DOHH2 (cell line): ENCODE data around the gene ARF3.

Source experiments
- H3F3A ChIP-seq: fragments of 200-600 bp; sonication (generic), shearing (Covaris generic); 2 replicates; pipeline ENCODE4 v1.6.0; 2016; ENCODE audit warnings: antibody characterized with exemption, mild to moderate bottlenecking; ENCODE audit not compliant: control insufficient read depth, insufficient read depth
- H3K27ac ChIP-seq: fragments of 200-600 bp; sonication (generic); 2 replicates; pipeline ENCODE4 v1.5.1; 2014; ENCODE audit warnings: low read depth, mild to moderate bottlenecking, low read length, moderate library complexity
- H3K27me3 ChIP-seq: fragments of 200-600 bp; sonication (generic); 2 replicates; pipeline ENCODE4 v1.6.1; 2014; ENCODE audit warnings: mild to moderate bottlenecking, low read length, mixed read lengths; ENCODE audit not compliant: control insufficient read depth
- H3K36me3 ChIP-seq: fragments of 200-600 bp; sonication (generic); 2 replicates; pipeline ENCODE4 v1.6.1; 2014; ENCODE audit warnings: mild to moderate bottlenecking, low read length, moderate library complexity, mixed read lengths; ENCODE audit not compliant: control insufficient read depth
- H3K4me1 ChIP-seq: fragments of 200-600 bp; sonication (generic); 2 replicates; pipeline ENCODE4 v1.6.1; 2014; ENCODE audit warnings: mild to moderate bottlenecking, low read length, mixed read lengths; ENCODE audit not compliant: control insufficient read depth
- H3K4me2 ChIP-seq: fragments of 200-600 bp; sonication (generic); 2 replicates; pipeline ENCODE4 v1.6.0; 2014; ENCODE audit warnings: mild to moderate bottlenecking, low read length, moderate library complexity
- H3K4me3 ChIP-seq: fragments of 200-600 bp; sonication (generic); 2 replicates; pipeline ENCODE4 v1.5.1; 2014; ENCODE audit warnings: mild to moderate bottlenecking, low read length, mixed read lengths
- H3K79me2 ChIP-seq: fragments of 200-600 bp; sonication (generic); 2 replicates; pipeline ENCODE4 v1.6.1; 2014; ENCODE audit warnings: mild to moderate bottlenecking, low read length, mixed read lengths; ENCODE audit not compliant: control insufficient read depth
- H3K9me2 ChIP-seq: fragments of 200-600 bp; sonication (generic); replicated peaks from 2 replicates; pipeline ENCODE4 v1.6.1; 2014; ENCODE audit warnings: mild to moderate bottlenecking, low read length, mixed read lengths; ENCODE audit not compliant: control insufficient read depth
- H3K9me3 ChIP-seq: fragments of 200-600 bp; sonication (generic); 2 replicates; pipeline ENCODE4 v1.6.1; 2014; ENCODE audit warnings: antibody characterized with exemption, low read length, mixed read lengths; ENCODE audit not compliant: control insufficient read depth, insufficient read depth
- H4K20me1 ChIP-seq: fragments of 200-600 bp; sonication (generic); 2 replicates; pipeline ENCODE4 v1.6.0; 2014; ENCODE audit warnings: low read depth, mild to moderate bottlenecking, antibody characterized with exemption, low read length, moderate library complexity; ENCODE audit not compliant: control insufficient read depth, insufficient read depth
- CTCF ChIP-seq: fragments of 200-600 bp; sonication (generic); IDR thresholded peaks from one replicate; pipeline ENCODE4 v1.5.1; 2014; ENCODE audit warnings: antibody characterized with exemption, mild to moderate bottlenecking, low read depth, low read length; ENCODE audit not compliant: poor library complexity, severe bottlenecking
- EZH2phosphoT487 ChIP-seq: fragments of 200-600 bp; sonication (generic); IDR thresholded peaks from 2 replicates; pipeline ENCODE4 v1.6.1; 2017; ENCODE audit warnings: borderline replicate concordance, mild to moderate bottlenecking, antibody characterized with exemption, low read length, moderate library complexity, mixed read lengths

ARF3 gene

GRCh38 chr12:48933664-48934311 lies 23.5 kb downstream of the ARF3 start:
- Histone ChIP-seq H3F3A (peaks cover 5% of the 10 kb centered on the region; the same call in 1 of the 2 replicates), H3K4me1 (no peaks in the 10 kb centered on the region), H3K79me2 (no peaks in the 10 kb centered on the region), H4K20me1 (no peaks in the 10 kb centered on the region), H3K27me3 (no peaks in the 10 kb centered on the region), H3K9me2 (no peaks in the 10 kb centered on the region), H3K9me3 (no peaks in the 10 kb centered on the region), H3K27ac (no peak overlapping the region), H3K4me2 (no peak overlapping the region), H3K4me3 (no peak overlapping the region), H3K36me3 (peaks cover 53% of the 10 kb centered on the region)
- TF ChIP-seq EZH2phosphoT487, result no peak
- no peak for TF ChIP-seq CTCF

GRCh38 chr12:48932878-48933277 lies 24.4 kb downstream of the ARF3 start:
- no peak overlapping the region for H3K27ac ChIP-seq
- no peaks in the 10 kb centered on the region for H3K27me3 ChIP-seq
- no peaks in the 10 kb centered on the region for H3K79me2 ChIP-seq
- H4K20me1 ChIP-seq, result no peaks in the 10 kb centered on the region
- H3K9me2 ChIP-seq, result no peaks in the 10 kb centered on the region
- no peaks in the 10 kb centered on the region for H3K4me1 ChIP-seq
- no peak overlapping the region for H3K4me3 ChIP-seq
- peaks cover 49% of the 10 kb centered on the region for H3K36me3 ChIP-seq
- H3F3A ChIP-seq, result peaks cover 5% of the 10 kb centered on the region; the same call in 1 of the 2 replicates
- no peak for TF ChIP-seq CTCF
- TF ChIP-seq EZH2phosphoT487, result no peak
- H3K4me2 ChIP-seq, result no peak overlapping the region
- H3K9me3 ChIP-seq, result no peaks in the 10 kb centered on the region

GRCh38 chr12:48930475-48930874 lies 26.8 kb downstream of the ARF3 start:
- H3K4me1 ChIP-seq, result peaks cover 5% of the 10 kb centered on the region
- no peak overlapping the region for H3K4me3 ChIP-seq
- H3K4me2 ChIP-seq, result no peak overlapping the region
- H3K79me2 ChIP-seq, result no peaks in the 10 kb centered on the region
- H4K20me1 ChIP-seq, result no peaks in the 10 kb centered on the region
- peaks cover 31% of the 10 kb centered on the region for H3K36me3 ChIP-seq
- H3K27me3 ChIP-seq, result no peaks in the 10 kb centered on the region
- TF ChIP-seq CTCF (no peak), EZH2phosphoT487 (no peak)
- no peaks in the 10 kb centered on the region for H3K9me3 ChIP-seq
- H3K9me2 ChIP-seq, result no peaks in the 10 kb centered on the region
- no peak overlapping the region for H3K27ac ChIP-seq
- H3F3A ChIP-seq, result peaks cover 8% of the 10 kb centered on the region
